HUES48 (cell line): ENCODE results near the gene DEFB116.
"Not testable (repeated sequence)": the region's sequence is repeated elsewhere in the genome, so short reads cannot be mapped to it uniquely, and the experiment has no call there.

Source experiments
- H3K27ac ChIP-seq: one replicate; pipeline ENCODE4 v1.7.0; 2013; ENCODE audit warnings: low read depth, low read length, inconsistent platforms
- H3K27me3 ChIP-seq: 2 replicates; pipeline ENCODE4 v1.6.1; 2013; ENCODE audit warnings: mild to moderate bottlenecking, low read length; ENCODE audit not compliant: control insufficient read depth, insufficient read depth
- H3K36me3 ChIP-seq: 2 replicates; pipeline ENCODE4 v1.6.1; 2013; ENCODE audit warnings: low read length; ENCODE audit not compliant: control insufficient read depth, insufficient read depth
- H3K4me1 ChIP-seq: 2 replicates; pipeline ENCODE4 v1.6.1; 2013; ENCODE audit warnings: mild to moderate bottlenecking, low read length; ENCODE audit not compliant: control insufficient read depth, insufficient read depth
- H3K4me3 ChIP-seq: 2 replicates; pipeline ENCODE4 v1.5.1; 2013; ENCODE audit warnings: mild to moderate bottlenecking, low read depth, low read length
- H3K9ac ChIP-seq: 2 replicates; pipeline ENCODE4 v1.6.1; 2013; ENCODE audit warnings: mild to moderate bottlenecking, low read depth, low read length, moderate library complexity
- H3K9me3 ChIP-seq: 2 replicates; pipeline ENCODE4 v1.6.1; 2013; ENCODE audit warnings: low read length; ENCODE audit not compliant: control insufficient read depth, insufficient read depth

DEFB116 gene, protein sequence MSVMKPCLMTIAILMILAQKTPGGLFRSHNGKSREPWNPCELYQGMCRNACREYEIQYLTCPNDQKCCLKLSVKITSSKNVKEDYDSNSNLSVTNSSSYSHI

DNA sequence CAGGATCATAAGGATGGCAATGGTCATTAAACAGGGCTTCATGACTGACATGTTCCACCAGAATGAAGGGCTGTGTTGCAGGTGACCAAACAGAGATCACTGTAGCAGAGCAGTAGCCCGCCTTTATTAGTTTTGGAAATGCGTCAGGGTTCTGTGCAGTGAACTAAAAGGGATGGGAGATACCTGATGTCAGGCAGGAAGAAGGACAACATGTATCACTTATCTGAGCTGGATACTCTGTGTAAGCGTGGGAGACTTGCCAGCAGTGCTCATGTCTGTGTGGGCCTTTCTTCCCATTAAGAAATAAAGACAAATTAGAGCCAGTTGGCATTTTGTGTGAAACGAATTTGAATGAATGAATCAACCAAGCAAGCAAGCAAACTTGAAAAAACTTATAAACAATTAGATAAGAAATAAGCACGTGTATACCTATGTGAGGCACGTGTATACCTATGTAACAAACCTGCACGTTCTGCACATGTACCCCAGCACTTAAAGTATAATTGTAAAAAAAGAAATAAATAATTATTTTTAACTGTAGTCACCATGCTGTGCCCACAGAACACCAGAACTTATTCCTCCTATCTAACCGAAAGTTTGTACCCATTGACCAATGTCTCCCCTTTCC lies at the start of gene DEFB116:
Gene DEFB116 (minus strand): TSS at position 51 of the 628 bp plus-strand sequence. CDS start 0 bp downstream, at position 51.
- no peak within 1 kb of the TSS for H3K4me3 ChIP-seq
- H3K27me3 ChIP-seq: no peaks in the 10 kb centered on the region
- peaks cover 93% of the 10 kb centered on the region for H3K9me3 ChIP-seq

DNA sequence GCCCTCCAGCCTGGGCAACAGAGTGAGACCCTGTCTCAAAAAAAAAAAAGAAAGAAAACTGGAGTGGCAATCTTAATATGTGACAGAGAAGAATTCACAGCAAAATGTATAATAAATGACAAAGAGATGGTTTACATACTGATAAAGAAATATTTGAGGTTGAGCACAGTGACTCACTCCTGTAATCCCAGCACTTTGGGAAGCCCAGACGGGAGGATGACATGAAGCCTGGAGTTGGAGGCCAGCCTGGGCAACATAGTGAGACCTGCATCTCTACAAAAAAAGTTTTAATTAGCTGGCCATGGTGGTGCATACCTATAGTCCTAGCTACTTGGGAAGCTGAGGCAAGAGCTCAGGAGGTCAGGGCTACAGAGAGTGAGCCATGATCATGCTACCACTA lies 47.6 kb upstream of the DEFB116 start:
- no peak overlapping the region for H3K27ac ChIP-seq
- H3K36me3 ChIP-seq: no peaks in the 10 kb centered on the region
- H3K4me3 ChIP-seq: no peak overlapping the region
- no peak overlapping the region for H3K9ac ChIP-seq
- H3K4me1 ChIP-seq: no peaks in the 10 kb centered on the region
- H3K9me3 ChIP-seq: peaks cover 84% of the 10 kb centered on the region
- H3K27me3 ChIP-seq: no peaks in the 10 kb centered on the region

More for the DNA sequence above, at the start of gene DEFB116:
- Histone ChIP-seq H3K36me3 (no peaks in the 10 kb centered on the region), H3K9ac (no peak within 1 kb of the TSS), H3K27ac (no peak within 1 kb of the TSS), H3K4me1 (no peaks in the 10 kb centered on the region)

DNA sequence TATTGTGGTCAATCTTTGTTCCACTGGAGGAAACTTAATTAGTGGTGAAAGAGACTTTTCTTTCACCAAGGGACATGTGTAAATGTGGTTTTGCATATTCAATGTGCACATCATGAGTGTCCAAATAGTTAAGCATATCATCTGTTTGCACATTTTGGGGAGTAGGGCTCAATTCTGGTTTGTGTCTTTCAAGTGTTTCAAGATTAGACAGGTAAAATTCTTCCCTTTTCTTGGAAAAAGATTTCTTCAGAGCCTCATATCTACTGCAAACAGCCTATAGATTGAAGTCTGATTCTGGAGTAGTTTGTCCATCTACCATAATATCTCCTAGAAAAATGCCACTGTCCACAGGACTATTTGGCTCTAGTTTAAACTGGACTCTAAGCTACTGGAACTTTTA lies 33.1 kb upstream of the DEFB116 start:
- H3K27me3 ChIP-seq: no peaks in the 10 kb centered on the region
- H3K36me3 ChIP-seq: no peaks in the 10 kb centered on the region
- H3K27ac ChIP-seq: no peak overlapping the region
- H3K9ac ChIP-seq: no peak overlapping the region
- no peak overlapping the region for H3K4me3 ChIP-seq
- H3K9me3 ChIP-seq: peaks cover 66% of the 10 kb centered on the region
- no peaks in the 10 kb centered on the region for H3K4me1 ChIP-seq

DNA sequence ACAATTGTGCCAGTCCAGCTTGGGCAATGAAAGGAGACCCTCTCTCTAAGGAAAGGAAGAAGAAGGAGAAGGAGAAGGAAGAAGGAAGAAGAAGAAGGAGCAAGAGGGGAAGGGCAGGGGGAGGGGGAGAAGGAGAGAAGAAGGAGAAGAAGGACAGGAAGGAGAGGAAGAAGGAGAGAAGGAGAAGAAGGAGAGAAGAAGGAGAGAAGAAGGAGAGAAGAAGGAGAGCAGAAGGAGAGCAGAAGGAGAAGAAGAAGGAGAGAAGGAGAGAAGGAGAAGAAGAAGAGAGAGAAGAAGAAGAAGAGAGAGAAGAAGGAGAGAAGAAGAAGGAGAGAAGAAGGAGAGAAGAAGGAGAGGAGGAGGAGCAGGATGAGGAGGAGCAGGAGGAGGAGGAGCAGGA lies 22.5 kb upstream of the DEFB116 start:
- H3K27me3 ChIP-seq: no peaks in the 10 kb centered on the region
- no peaks in the 10 kb centered on the region for H3K4me1 ChIP-seq
- no peak overlapping the region for H3K27ac ChIP-seq
- H3K36me3 ChIP-seq: no peaks in the 10 kb centered on the region
- H3K4me3 ChIP-seq: no peak overlapping the region
- H3K9me3 ChIP-seq: peaks cover 64% of the 10 kb centered on the region
- H3K9ac ChIP-seq: no peak overlapping the region

DNA sequence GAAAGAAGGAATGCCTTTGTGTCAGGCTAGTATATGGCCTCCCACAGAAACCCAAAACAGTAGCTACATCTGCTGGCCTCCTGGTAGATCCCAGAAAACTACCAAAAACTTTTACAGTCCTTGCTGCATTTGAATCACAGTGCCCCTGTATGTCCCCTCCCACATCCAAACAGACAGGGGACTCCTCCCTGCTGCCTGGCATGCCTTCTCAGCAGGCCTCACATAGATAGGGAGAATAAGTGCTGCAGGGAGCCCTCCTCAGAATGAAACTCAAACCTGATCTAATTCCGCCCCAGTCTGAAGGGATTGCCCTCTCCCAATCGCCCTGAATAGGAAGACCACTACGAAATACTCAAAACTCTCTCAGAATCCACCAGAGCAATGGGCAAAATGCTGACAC lies 14.1 kb upstream of the DEFB116 start:
- H3K9me3 ChIP-seq: peaks cover 97% of the 10 kb centered on the region
- no peak overlapping the region for H3K9ac ChIP-seq
- H3K27me3 ChIP-seq: no peaks in the 10 kb centered on the region
- no peak overlapping the region for H3K27ac ChIP-seq
- H3K4me3 ChIP-seq: no peak overlapping the region
- H3K4me1 ChIP-seq: no peaks in the 10 kb centered on the region
- no peaks in the 10 kb centered on the region for H3K36me3 ChIP-seq

DNA sequence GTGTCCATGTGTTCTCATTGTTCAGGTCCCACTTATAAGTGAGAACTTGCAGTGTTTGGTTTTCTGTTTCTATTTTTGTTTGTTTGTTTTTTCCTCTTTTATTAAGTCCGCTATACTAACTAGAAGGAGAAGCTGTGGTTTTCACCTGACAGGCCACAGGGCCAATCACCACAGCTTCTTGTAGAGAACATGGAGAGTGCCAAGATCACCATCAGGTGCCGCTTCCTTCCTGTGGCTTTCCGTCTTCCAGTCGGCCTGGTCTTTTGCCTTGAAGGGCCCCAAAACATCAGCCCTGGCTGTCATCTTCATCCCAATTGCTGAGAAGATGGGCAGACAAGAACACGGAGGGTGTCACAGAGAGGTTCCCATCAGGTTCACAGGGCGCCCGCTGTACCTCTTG lies 23.4 kb downstream of the DEFB116 start:
- H3K4me3 ChIP-seq, H3K9ac ChIP-seq, H3K27ac ChIP-seq, H3K36me3 ChIP-seq, H3K27me3 ChIP-seq, H3K4me1 ChIP-seq: not testable (repeated sequence)
- H3K9me3 ChIP-seq: peaks cover 95% of the 10 kb centered on the region

DNA sequence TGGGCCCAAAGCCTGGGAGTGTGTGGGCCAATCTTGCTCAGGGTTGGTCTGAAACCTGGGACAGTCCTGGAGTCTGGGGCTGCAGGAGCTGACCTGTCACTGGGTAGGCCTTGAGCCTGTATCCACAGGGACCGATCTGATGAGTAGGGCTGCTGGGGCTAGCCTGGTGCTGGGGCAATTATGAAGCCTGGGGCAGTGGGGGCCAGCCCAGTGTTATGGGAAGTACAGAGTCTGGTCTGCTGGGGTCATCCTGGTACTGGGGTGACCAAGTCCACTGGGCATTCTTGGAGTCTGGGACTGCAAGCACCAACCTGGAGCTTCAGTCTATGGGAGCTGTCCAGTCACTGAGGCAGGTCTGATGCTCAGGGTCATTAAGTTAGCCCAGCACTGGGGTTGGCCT lies 30.2 kb downstream of the DEFB116 start:
- Histone ChIP-seq H3K27me3 (no peaks in the 10 kb centered on the region), H3K4me1 (no peaks in the 10 kb centered on the region), H3K4me3 (no peak overlapping the region), H3K27ac (no peak overlapping the region), H3K36me3 (no peaks in the 10 kb centered on the region), H3K9ac (no peak overlapping the region), H3K9me3 (peaks cover 93% of the 10 kb centered on the region)

DNA sequence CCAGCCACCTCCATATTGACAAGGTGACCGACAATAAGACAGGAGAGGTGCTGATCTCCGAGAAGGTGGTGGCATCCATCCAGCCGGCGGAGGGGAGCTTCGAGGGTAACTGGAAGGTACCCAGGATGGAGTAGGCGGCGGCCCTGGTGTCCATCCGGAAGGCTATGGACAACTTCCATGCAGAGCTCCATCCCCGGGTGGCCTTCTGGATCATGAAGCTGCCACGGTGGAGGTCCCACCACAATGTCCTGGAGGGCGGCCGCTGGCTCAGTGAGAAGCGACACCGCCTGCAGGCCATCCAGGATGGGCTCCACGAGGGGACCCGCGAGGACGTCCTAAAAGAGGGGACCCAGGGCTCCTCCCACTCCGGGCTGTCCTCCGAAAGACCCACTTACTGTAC lies 33.9 kb downstream of the DEFB116 start:
- no peaks in the 10 kb centered on the region for H3K27me3 ChIP-seq
- H3K36me3 ChIP-seq: no peaks in the 10 kb centered on the region
- H3K9me3 ChIP-seq: peaks cover 94% of the 10 kb centered on the region
- no peak overlapping the region for H3K27ac ChIP-seq
- H3K4me3 ChIP-seq: no peak overlapping the region
- no peaks in the 10 kb centered on the region for H3K4me1 ChIP-seq
- H3K9ac ChIP-seq: no peak overlapping the region

DNA sequence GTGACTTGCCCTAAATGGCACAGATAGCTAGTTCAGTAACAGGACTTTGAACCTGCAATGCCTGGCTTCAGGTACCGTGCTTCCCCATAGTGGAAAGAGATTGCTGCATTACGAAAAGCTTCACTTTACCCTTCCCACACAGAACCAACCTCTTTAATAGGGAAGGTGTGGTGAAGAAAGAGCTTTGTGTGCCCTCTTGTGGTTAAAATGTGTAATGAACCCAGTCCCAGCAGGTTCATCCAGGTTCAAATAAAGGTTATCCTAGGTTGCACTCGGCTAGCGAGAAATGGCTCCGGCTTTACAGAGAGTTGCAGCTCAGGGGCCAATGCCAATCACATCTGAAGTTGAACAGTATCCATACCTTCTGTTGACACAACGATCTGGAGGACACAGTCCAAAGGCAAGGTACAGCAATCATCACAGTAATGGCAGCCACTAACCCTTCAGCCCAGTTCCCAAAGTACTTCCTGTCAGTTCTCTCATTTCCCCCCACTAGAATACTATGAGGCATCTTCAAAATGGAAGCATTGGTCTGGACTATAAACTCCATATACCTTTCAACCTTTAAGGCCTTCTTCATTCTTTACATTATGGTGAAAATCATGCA lies 48.0 kb downstream of the DEFB116 start:
- Histone ChIP-seq H3K4me3 (no peak overlapping the region), H3K9me3 (peaks cover 67% of the 10 kb centered on the region), H3K9ac (no peak overlapping the region), H3K27ac (no peak overlapping the region), H3K27me3 (no peaks in the 10 kb centered on the region), H3K4me1 (no peaks in the 10 kb centered on the region), H3K36me3 (no peaks in the 10 kb centered on the region)

DNA sequence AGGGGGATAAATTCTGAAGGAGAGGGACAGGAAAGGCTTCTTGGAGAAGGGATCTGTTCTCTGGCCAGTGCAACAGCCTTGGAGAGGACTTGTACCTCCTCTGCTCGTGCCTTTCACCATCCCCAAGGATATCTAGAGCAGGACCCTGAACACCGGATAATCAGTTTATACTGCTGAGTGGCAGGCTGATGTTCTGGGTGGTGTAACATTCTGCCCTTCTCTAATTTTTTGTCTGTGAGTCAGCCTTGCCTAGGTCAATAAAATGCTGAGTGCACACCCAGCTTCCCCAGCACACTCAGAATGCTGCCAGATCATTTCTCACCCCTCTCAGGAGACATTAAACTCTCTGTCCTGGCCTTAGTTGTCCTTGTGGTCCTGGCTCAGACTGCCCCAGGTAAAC lies 51.0 kb downstream of the DEFB116 start, which contains the start of gene DEFB115:
Gene DEFB115 (plus strand): TSS at position 301 of the 400 bp plus-strand sequence. CDS start 0 bp downstream, at position 301.
- H3K27me3 ChIP-seq: no peaks in the 10 kb centered on the region
- H3K4me1 ChIP-seq: no peaks in the 10 kb centered on the region
- no peaks in the 10 kb centered on the region for H3K36me3 ChIP-seq
- no peak within 1 kb of the TSS for H3K9ac ChIP-seq
- H3K9me3 ChIP-seq: peaks cover 94% of the 10 kb centered on the region
- H3K4me3 ChIP-seq: no peak within 1 kb of the TSS
- no peak within 1 kb of the TSS for H3K27ac ChIP-seq

DNA sequence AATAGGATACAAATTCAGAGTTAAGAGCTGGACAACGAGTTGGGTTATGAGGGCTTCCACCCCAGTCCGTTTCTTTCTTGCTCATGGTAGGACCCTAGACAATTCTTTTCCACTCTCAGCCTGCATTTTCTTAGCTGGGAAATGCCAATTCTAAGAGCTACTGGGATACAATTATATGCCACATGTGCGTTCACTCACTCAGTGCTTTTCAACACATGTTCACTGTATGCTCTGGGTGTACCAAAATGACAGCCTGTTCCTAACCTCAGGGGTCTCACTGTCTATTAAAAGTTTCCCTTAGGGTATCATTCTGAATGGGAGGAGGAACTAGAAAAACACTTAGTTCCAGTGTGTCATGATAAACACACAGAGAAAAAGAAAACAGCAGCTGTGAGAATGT lies 51.4 kb downstream of the DEFB116 start:
- no peaks in the 10 kb centered on the region for H3K27me3 ChIP-seq
- H3K9ac ChIP-seq: no peak overlapping the region
- H3K36me3 ChIP-seq: no peaks in the 10 kb centered on the region
- no peak overlapping the region for H3K4me3 ChIP-seq
- no peak overlapping the region for H3K27ac ChIP-seq
- H3K4me1 ChIP-seq: no peaks in the 10 kb centered on the region
- H3K9me3 ChIP-seq: peaks cover 99% of the 10 kb centered on the region
